HepG2 (cell line): ENCODE measurements around the gene ZNF148. TPM values are rescaled to one million over a fixed set of nuclear protein-coding genes. Genes with fewer than 3 reads are reported as not detected.

Experiments
- BHLHE40 ChIP-seq: IDR thresholded peaks from 2 replicates; pipeline ENCODE4 v1.6.1; 2011; ENCODE audit warnings: low read length, improper control_type of control experiment
- EEA1 ChIP-seq: sonication (generic); formaldehyde crosslinking; IDR thresholded peaks from 2 replicates; pipeline ENCODE4 v1.5.1; 2020; ENCODE audit warnings: mild to moderate bottlenecking, missing genetic modification reagents, borderline replicate concordance
- PRDM15 ChIP-seq: sonication (generic); formaldehyde crosslinking; IDR thresholded peaks from 2 replicates; pipeline ENCODE4 v1.4.0; 2020; ENCODE audit warnings: missing genetic modification reagents
- RFX3 ChIP-seq: IDR thresholded peaks from 2 replicates; pipeline ENCODE4 v1.6.1; 2016; ENCODE audit warnings: missing biosample characterization, missing genetic modification reagents
- SNRNP70 ChIP-seq: fragments of 200-400 bp; formaldehyde crosslinking; IDR thresholded peaks from 2 replicates; pipeline ENCODE4 v1.6.1; 2017; ENCODE audit warnings: mild to moderate bottlenecking, low read depth, low read length, moderate library complexity
- SP5 ChIP-seq: IDR thresholded peaks from 2 replicates; pipeline ENCODE4 v1.6.1; 2016; ENCODE audit warnings: low read depth, borderline replicate concordance
- ZHX2 ChIP-seq, 2 experiments: sonication (generic) in 1 of 2; formaldehyde crosslinking in 1 of 2; IDR thresholded peaks; 2 replicates each; pipeline versions ENCODE4 v1.6.1 to v1.9.0; 2014 to 2022; ENCODE audit warnings: antibody characterized with exemption in 1 of 2, borderline replicate concordance in 1 of 2, inconsistent platforms in 1 of 2, low read depth in 1 of 2, missing genetic modification reagents in 1 of 2
- ZNF180 ChIP-seq: sonication (generic); formaldehyde crosslinking; IDR thresholded peaks from 2 replicates; pipeline ENCODE4 v1.4.0; 2020; ENCODE audit warnings: low read depth, missing genetic modification reagents, borderline replicate concordance
- ZNF761 ChIP-seq: sonication (generic); formaldehyde crosslinking; conservative IDR thresholded peaks from 2 replicates; pipeline ENCODE4 v1.4.0; 2020; ENCODE audit warnings: mild to moderate bottlenecking, missing genetic modification reagents
- ZNF782 ChIP-seq: sonication (generic); formaldehyde crosslinking; IDR thresholded peaks from 2 replicates; pipeline ENCODE4 v1.4.0; 2020; ENCODE audit warnings: missing genetic modification reagents, mild to moderate bottlenecking, borderline replicate concordance
- polyA plus RNA-seq, 8 experiments: library from polyadenylated mRNA; depleted of rRNA in 3 of 8; stranded (reverse) in 7 of 8; unstranded in 1 of 8; fragments of >200 nt; fragmentation: Illumina TruSeq in 4 of 8; extraction: Trizol in 4 of 8; gene quantifications; 2 replicates each; pipeline versions ENCODE4 v1.2.1 to v1.2.3, GENCODE V29; 2011 to 2016; ENCODE audit warnings: low read depth in 4 of 8, missing spikeins in 1 of 8, mixed read lengths in 1 of 8; ENCODE audit not compliant: insufficient read depth in 1 of 8
- total RNA-seq, 5 experiments: library from RNA; depleted of rRNA; stranded (reverse); fragments of >200 nt; fragmentation: Illumina TruSeq; extraction: Trizol; gene quantifications; 2 replicates each; pipeline ENCODE4 v1.2.3, GENCODE V29; 2016; ENCODE audit warnings: low read depth in 1 of 5

ZNF148 gene
- total and polyA plus RNA-seq, 2 of the 13 experiments (the other 11 are each of a cell fraction or from before 2014, with no cell fraction given), result 10.6 to 36.1 TPM

DNA sequence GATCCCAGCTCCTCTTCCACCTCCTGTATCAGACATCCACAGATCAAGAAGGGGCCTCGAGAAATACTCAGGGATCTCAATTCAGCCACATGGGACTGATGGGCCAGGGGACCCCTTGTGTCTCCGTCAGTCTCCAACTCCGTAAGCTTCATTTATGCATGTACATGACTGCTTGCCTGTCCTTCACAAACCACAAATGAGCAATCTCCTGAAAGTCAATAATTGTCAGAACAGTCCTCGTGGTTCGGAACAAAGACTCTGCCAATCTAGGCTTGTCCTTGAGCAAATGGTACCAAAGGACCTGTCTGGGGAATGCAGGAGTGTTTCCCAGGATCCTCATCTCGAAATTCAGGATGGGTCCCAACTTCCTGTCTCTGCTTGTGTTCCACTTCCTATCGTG is 183.4 kb downstream of the ZNF148 start (continued):
- TF ChIP-seq PRDM15 (no peak), SNRNP70 (no peak), ZNF180 (CRISPR knock-in tag) (no peak), ZNF761 (CRISPR knock-in tag) (no peak), RFX3 (CRISPR knock-in tag) (no peak), ZNF782 (no peak), ZHX2 (IDR thresholded peaks at IDR 0.05; ENCODE audit: low read depth) (no peak), ZHX2 (CRISPR knock-in tag; IDR thresholded peaks at IDR 0.05; ENCODE audit: borderline replicate concordance) (no peak), BHLHE40 (no peak), EEA1 (CRISPR knock-in tag) (no peak), SP5 (CRISPR knock-in tag) (no peak)
